Lower lobe of right lung (tissue), 2 donors: Measurements from ENCODE around the gene PLCB3. TPM values are rescaled to one million over a fixed set of nuclear protein-coding genes. Genes with fewer than 3 reads are reported as not detected.

Experiments
- ATAC-seq, 2 donors: fragments of 200-7000 bp; cut with Tn5 transposase; one replicate each; pipeline ENCODE4 v1.9.1; 2020 to 2022; ENCODE audit warnings: mild to moderate bottlenecking in 2 of 2, moderate library complexity in 2 of 2
- DNase-seq: peaks from one replicate; pipeline ENCODE4 v3.0.0-alpha.2; 2020
- H3K27ac ChIP-seq: fragments of 200-600 bp; one replicate; pipeline ENCODE4 v1.8.0; 2022
- H3K27me3 ChIP-seq: fragments of 200-600 bp; one replicate; pipeline ENCODE4 v1.8.0; 2022; ENCODE audit warnings: low read depth
- H3K36me3 ChIP-seq: fragments of 200-600 bp; one replicate; pipeline ENCODE4 v1.8.0; 2022; ENCODE audit warnings: mild to moderate bottlenecking
- H3K4me1 ChIP-seq: fragments of 200-600 bp; one replicate; pipeline ENCODE4 v1.8.0; 2022
- H3K4me3 ChIP-seq: fragments of 200-600 bp; one replicate; pipeline ENCODE4 v1.8.0; 2022; ENCODE audit warnings: mild to moderate bottlenecking
- H3K9me3 ChIP-seq: fragments of 200-600 bp; one replicate; pipeline ENCODE4 v1.8.0; 2022
- intact Hi-C: fragments of 100-400 bp; cut with DNase I; formaldehyde crosslinking; loops from one replicate; pipeline ENCODE4 v1.11.0; 2022
- total RNA-seq: library from RNA; stranded (reverse); fragmentation: NEBNext Ultra II Directional; extraction: Animal tissue kit (Norgen Biotek cat#: 25700); gene quantifications from one replicate; pipeline ENCODE4 v1.2.1, GENCODE V29; 2021
- TF ChIP-seq, protein P1 (sequence below): fragments of 200-600 bp; IDR thresholded peaks from one replicate; pipeline ENCODE4 v1.8.0; 2022; ENCODE audit warnings: antibody characterized with exemption, mild to moderate bottlenecking
- donor health status: DM: no; HTN: yes; CAD: no; lungs with severe emphysema.

Gene PLCB3
- total RNA-seq, 1 donor from 2014 or later = 31.8 TPM

DNA sequence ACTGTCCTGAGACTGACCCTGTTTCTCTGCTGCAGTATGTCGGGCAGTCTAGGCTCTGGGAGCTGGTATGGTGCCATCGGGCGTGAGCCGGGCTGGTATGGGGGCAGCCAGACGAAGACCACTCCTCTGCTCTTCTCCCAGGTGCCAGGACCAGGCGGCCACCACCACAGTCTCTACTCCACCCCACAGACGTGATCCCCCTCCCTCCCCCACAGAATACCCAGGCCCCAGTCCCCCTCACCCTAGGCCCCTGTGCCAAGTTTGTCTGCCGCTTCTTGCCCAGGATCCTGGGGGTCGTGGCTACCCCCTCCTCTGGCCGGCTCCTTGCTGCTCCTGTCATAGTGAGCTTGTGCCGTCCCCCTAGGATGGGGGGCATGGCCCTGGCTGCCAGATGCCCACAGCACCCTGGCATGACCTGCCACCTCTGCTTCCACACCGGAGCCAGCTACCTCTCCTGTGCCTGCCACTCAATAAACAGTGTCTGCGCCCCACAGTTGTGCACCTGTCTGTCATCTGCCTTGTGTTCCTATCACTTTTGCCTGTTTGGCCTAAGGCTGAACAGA is 37.8 kb downstream of the PLCB3 start:
- intact Hi-C loops = no loop called here
- no peaks in the 10 kb centered on the region for H3K9me3 ChIP-seq
- TF ChIP-seq, protein P1, sequence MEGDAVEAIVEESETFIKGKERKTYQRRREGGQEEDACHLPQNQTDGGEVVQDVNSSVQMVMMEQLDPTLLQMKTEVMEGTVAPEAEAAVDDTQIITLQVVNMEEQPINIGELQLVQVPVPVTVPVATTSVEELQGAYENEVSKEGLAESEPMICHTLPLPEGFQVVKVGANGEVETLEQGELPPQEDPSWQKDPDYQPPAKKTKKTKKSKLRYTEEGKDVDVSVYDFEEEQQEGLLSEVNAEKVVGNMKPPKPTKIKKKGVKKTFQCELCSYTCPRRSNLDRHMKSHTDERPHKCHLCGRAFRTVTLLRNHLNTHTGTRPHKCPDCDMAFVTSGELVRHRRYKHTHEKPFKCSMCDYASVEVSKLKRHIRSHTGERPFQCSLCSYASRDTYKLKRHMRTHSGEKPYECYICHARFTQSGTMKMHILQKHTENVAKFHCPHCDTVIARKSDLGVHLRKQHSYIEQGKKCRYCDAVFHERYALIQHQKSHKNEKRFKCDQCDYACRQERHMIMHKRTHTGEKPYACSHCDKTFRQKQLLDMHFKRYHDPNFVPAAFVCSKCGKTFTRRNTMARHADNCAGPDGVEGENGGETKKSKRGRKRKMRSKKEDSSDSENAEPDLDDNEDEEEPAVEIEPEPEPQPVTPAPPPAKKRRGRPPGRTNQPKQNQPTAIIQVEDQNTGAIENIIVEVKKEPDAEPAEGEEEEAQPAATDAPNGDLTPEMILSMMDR = no peak
- H3K27me3 ChIP-seq = peaks cover 38% of the 10 kb centered on the region
- no peak overlapping the region for H3K27ac ChIP-seq
- H3K4me1 ChIP-seq = peaks cover 28% of the 10 kb centered on the region
- DNase-seq = no peak
- no peaks in the 10 kb centered on the region for H3K36me3 ChIP-seq
- H3K4me3 ChIP-seq = no peak overlapping the region
- ATAC-seq = no peak

DNA sequence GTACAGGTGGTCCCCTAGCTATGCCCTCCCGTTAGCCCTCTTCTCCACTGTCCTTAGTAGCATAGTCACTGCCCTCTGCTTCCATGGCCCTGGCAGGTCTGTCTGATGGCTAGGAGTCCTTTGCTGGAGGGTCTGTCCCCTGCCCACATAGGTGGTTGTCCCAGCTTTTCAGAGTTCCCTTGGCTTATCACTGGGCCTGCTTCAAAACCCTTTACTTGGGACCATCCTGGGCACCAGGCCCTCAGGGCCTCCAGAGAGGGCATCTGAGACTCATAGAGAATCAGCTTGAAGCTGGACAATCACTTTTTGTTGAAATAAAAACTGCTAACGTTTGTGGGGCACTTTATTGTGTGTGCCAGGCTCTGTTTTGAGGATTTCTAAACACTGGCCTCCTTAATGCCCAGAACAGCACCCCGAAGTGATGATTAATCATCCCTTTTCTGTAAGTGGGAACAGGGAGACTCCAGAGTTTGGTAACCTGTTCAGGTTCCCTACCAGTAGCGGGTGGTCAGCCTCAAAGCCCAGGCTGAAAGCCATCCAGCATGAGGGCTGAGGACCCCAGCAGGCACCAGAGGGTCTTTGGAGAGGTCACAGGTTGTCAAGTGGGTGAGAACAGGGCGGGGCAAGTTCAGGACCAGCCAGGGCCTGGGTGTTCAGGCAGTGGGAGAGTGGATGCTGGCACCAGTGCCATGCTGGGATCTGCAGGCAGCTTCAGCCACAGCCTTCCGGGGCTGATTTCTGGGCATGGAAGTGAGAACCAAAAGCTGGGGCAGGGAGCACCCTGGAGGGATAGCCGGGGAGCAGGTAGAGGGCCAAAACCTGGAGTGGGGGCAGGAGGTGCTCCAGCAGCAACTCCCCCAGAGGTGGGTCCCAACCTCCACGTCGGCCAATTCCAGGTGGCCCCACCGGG is 39.3 kb downstream of the PLCB3 start:
- ATAC-seq (no peak), DNase-seq (no peak)
- peaks cover 54% of the 10 kb centered on the region for H3K27me3 ChIP-seq
- H3K9me3 ChIP-seq = no peaks in the 10 kb centered on the region
- intact Hi-C loops = no loop called here
- no peak overlapping the region for H3K27ac ChIP-seq
- H3K4me3 ChIP-seq = no peak overlapping the region
- no peaks in the 10 kb centered on the region for H3K36me3 ChIP-seq
- peaks cover 25% of the 10 kb centered on the region for H3K4me1 ChIP-seq
- TF ChIP-seq, protein P1 = no peak

DNA sequence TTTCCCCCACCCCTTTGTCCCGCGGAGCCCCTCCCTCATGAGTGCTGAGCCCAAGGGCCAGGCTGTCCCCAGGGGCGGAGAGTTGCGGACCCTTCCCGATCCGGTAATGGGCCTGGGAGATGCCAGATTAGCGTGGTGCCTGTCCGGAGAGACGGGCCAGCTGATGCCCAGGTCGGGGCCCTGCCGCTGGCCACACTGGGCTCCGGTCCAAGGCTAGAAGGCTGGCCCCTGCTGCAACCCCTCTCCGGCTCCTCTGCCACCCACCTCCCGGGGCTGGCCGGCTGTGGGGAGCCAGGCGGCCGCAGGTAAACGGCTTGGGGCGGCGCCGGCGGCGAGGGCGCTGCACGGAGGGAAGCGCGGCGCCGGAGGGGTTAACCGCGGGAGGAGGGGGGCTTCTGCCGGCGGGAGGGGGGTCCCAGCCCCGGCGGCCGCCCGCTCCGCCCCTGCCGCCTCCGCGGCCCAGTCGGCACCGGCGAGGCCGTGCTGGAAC is 40.0 kb downstream of the PLCB3 start, which contains the start of gene KCNK4:
TSS of gene KCNK4 (plus strand) at position 41 of the 490 bp plus-strand sequence. CDS start 1,717 bp downstream, outside the sequence.
- intact Hi-C loops = no loop called here
- no peaks in the 10 kb centered on the region for H3K9me3 ChIP-seq
- TF ChIP-seq, protein P1 = no peak
- peaks cover 61% of the 10 kb centered on the region for H3K27me3 ChIP-seq
- H3K4me3 ChIP-seq = peak within 1 kb of the TSS; percentile 44
- DNase-seq (no peak), ATAC-seq (no peak)
- no peaks in the 10 kb centered on the region for H3K36me3 ChIP-seq
- no peak within 1 kb of the TSS for H3K27ac ChIP-seq
- peaks cover 20% of the 10 kb centered on the region for H3K4me1 ChIP-seq

DNA sequence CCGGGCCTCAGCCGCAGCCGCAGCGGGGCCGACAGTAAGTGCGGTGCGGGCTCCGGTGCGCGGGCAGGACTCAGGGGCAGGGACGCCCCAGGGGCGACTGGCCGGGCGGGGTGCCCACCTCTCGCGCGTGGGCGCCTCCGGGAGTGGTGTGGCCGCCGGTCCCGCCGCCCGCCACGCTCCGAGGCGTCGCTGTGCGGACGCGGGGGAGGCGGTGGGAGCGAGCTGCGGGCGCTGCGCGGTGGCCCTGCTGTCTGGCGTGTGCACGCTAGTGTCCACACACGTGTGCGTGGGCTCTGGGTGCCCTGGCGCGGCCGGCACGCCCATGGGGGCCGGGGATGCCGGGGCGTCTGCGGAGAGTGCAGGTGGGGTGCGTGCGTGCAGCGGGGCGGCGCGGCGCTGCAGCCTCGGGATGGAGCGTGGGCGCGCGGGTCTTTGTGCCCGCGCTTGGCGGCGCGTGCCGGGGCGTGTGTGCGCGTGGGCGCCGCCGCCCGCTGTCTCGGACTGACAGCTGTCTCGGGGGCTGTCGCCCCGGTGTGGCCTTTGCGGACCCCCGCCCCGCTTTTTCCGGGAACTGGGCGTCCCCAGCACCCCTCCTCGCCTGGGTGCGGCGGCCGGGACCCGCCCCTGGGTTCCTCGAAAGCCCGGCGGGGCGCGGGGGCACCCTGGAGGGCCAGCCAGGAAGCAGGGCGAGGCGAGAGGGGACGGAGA is 40.6 kb downstream of the PLCB3 start:
- no peaks in the 10 kb centered on the region for H3K36me3 ChIP-seq
- H3K4me3 ChIP-seq = peak overlapping the region; percentile 44
- H3K27ac ChIP-seq = no peak overlapping the region
- peaks cover 67% of the 10 kb centered on the region for H3K27me3 ChIP-seq
- H3K9me3 ChIP-seq = no peaks in the 10 kb centered on the region
- TF ChIP-seq, protein P1 = no peak
- DNase-seq = no peak
- H3K4me1 ChIP-seq = peaks cover 18% of the 10 kb centered on the region
- peak; percentile 4 to 19 for ATAC-seq
- intact Hi-C loops = no loop called here

DNA sequence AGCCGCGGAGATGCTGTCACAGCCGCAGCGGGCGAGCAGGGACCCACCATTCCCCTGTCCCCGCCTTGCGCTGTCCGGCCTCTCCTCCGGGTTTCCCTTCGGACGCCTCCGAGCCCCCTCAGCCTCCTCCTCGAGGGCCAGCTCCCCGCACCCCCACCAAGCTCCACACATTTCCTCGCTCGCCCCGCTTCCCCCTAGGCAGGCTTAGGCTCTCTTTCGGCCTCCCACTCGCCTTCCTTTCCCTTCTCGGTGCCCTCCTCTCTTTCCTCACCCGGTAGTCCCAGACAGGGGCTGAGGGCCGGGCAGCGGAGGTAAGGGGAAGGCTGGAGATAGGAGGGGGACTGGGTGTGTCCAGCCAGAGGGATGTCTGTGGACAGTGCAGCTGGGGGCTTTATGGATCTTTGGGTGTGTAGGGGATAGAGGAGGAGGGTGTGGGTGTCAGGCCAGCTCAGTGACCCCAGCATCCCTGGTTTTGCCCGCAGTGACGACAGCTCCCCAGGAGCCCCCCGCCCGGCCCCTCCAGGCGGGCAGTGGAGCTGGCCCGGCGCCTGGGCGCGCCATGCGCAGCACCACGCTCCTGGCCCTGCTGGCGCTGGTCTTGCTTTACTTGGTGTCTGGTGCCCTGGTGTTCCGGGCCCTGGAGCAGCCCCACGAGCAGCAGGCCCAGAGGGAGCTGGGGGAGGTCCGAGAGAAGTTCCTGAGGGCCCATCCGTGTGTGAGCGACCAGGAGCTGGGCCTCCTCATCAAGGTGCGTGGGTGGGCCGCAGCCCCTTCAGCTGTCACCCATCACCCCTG is 41.3 kb downstream of the PLCB3 start:
- Histone ChIP-seq H3K9me3 (no peaks in the 10 kb centered on the region), H3K4me3 (peak overlapping the region; percentile 44), H3K4me1 (peaks cover 18% of the 10 kb centered on the region), H3K36me3 (no peaks in the 10 kb centered on the region), H3K27me3 (peaks cover 74% of the 10 kb centered on the region), H3K27ac (no peak overlapping the region)
- no peak for ATAC-seq
- no peak for DNase-seq
- intact Hi-C loops = no loop called here
- TF ChIP-seq, protein P1 = no peak
